ENCODE measurements around the gene MCMBP.
A peak's percentile ranks its signal among the peaks of the same experiment; 100 is the strongest.

Gene MCMBP

GRCh38 chr10:119865699-119866240, 6.9 kb downstream of the MCMBP start:
- Histone ChIP-seq H3K36me3 (no peaks in the 10 kb centered on the region), H3K27ac (no peak overlapping the region), H3K4me1 (peaks cover 0 to 24% (median 12%) of the 10 kb centered on the region in 4 donors), H3K4me3 (no peak overlapping the region), H3K9me3 (no peaks in the 10 kb centered on the region), H3K27me3 (no peaks in the 10 kb centered on the region)
- intact Hi-C loops (cut with DNase I; ENCODE audit: low total_unique reads) = no loop called here
- no peak for DNase-seq
- no peak for TF ChIP-seq CTCF (IDR thresholded peaks at IDR 0.05)

GRCh38 chr10:119863951-119864565, 8.6 kb downstream of the MCMBP start:
- Histone ChIP-seq H3K9me3 (no peaks in the 10 kb centered on the region), H3K27ac (no peak overlapping the region), H3K4me1 (peaks cover 0 to 7% (median 1%) of the 10 kb centered on the region in 4 donors), H3K27me3 (no peaks in the 10 kb centered on the region), H3K36me3 (no peaks in the 10 kb centered on the region), H3K4me3 (no peak overlapping the region)
- no peak for TF ChIP-seq CTCF (IDR thresholded peaks at IDR 0.05)
- no peak for DNase-seq
- intact Hi-C loops (cut with DNase I; ENCODE audit: low total_unique reads) = no loop called here

- Histone ChIP-seq H3K27ac (no peak overlapping the region), H3K9me3 (no peaks in the 10 kb centered on the region), H3K36me3 (peaks cover 0 to 5% (median 0%) of the 10 kb centered on the region in 3 donors), H3K4me1 (no peaks in the 10 kb centered on the region), H3K27me3 (no peaks in the 10 kb centered on the region), H3K4me3 (no peak overlapping the region)
- no peak for TF ChIP-seq CTCF (IDR thresholded peaks at IDR 0.05)
- intact Hi-C loops (cut with DNase I; ENCODE audit: low total_unique reads) = no loop called here
- DNase-seq = no peak
Observed at GRCh38 chr10:119862524-119862923, 10.1 kb downstream of the MCMBP start.

- H3K36me3 ChIP-seq = peaks cover 0 to 14% (median 7%) of the 10 kb centered on the region in 3 donors
- no peaks in the 10 kb centered on the region for H3K27me3 ChIP-seq
- DNase-seq = no peak
- H3K27ac ChIP-seq = no peak overlapping the region
- no peaks in the 10 kb centered on the region for H3K4me1 ChIP-seq
- H3K4me3 ChIP-seq = no peak overlapping the region
- TF ChIP-seq CTCF (IDR thresholded peaks at IDR 0.05) = no peak
- intact Hi-C loops (cut with DNase I; ENCODE audit: low total_unique reads) = loop anchor here (1.0 kb wide), 1 partner anchor 116 kb away; no protein-coding TSS in a partner anchor
- H3K9me3 ChIP-seq = no peaks in the 10 kb centered on the region
Observed at GRCh38 chr10:119860866-119861607, 11.6 kb downstream of the MCMBP start.

- Histone ChIP-seq H3K4me1 (no peaks in the 10 kb centered on the region), H3K36me3 (peaks cover 6 to 26% (median 12%) of the 10 kb centered on the region in 3 donors), H3K9me3 (no peaks in the 10 kb centered on the region), H3K27ac (no peak overlapping the region), H3K27me3 (no peaks in the 10 kb centered on the region), H3K4me3 (no peak overlapping the region)
- no peak for DNase-seq
- peak; percentile 63 to 67 for TF ChIP-seq CTCF (IDR thresholded peaks at IDR 0.05)
- intact Hi-C loops (cut with DNase I; ENCODE audit: low total_unique reads) = loop anchor here (1.0 to 10.0 kb wide), 3 partner anchors 109 to 175 kb away; no protein-coding TSS in a partner anchor
Observed at GRCh38 chr10:119859420-119860258, 13.0 kb downstream of the MCMBP start.

Measured in tibial artery (tissue), 4 donors.